SK-N-SH treated with all-trans-retinoic acid at 6 μM for 48 hours (cell line): ENCODE data around the gene TGDS.

Experiments used
- ATAC-seq: fragments of 200-7000 bp; cut with Tn5 transposase; 3 replicates; pipeline ENCODE4 v1.9.1; 2020; ENCODE audit warnings: mild to moderate bottlenecking, moderate library complexity
- ARNTL ChIP-seq: fragments of 450-650 bp; formaldehyde crosslinking; IDR thresholded peaks from 2 replicates; pipeline ENCODE4 v1.5.0; 2020; ENCODE audit warnings: low read depth, mild to moderate bottlenecking, moderate library complexity, borderline replicate concordance
- BACH2 ChIP-seq: fragments of 250-450 bp; sonication (Bioruptor Pico); IDR thresholded peaks from 2 replicates; pipeline ENCODE4 v1.9.0; 2021; ENCODE audit warnings: mild to moderate bottlenecking, borderline replicate concordance
- CREB5 ChIP-seq: fragments of 250-450 bp; sonication (Bioruptor Pico); IDR thresholded peaks from 2 replicates; pipeline ENCODE4 v1.5.1; 2020; ENCODE audit warnings: low read depth, mild to moderate bottlenecking, moderate library complexity
- CSDC2 ChIP-seq: fragments of 250-450 bp; sonication (Bioruptor Pico); IDR thresholded peaks from 2 replicates; pipeline ENCODE4 v1.5.0; 2020; ENCODE audit warnings: mild to moderate bottlenecking, moderate library complexity
- CSRNP3 ChIP-seq: fragments of 250-450 bp; sonication (Bioruptor Pico); IDR thresholded peaks from 2 replicates; pipeline ENCODE4 v1.5.1; 2021; ENCODE audit warnings: mild to moderate bottlenecking, moderate library complexity
- ESRRG ChIP-seq: fragments of 250-450 bp; sonication (Bioruptor Pico); IDR thresholded peaks from 2 replicates; pipeline ENCODE4 v1.6.1; 2021; ENCODE audit warnings: mild to moderate bottlenecking
- GLIS3 ChIP-seq: fragments of 250-450 bp; sonication (Bioruptor Pico); IDR thresholded peaks from 2 replicates; pipeline ENCODE4 v1.5.0; 2020; ENCODE audit warnings: mild to moderate bottlenecking, moderate library complexity
- ISL1 ChIP-seq: fragments of 250-450 bp; sonication (Bioruptor Pico); IDR thresholded peaks from 2 replicates; pipeline ENCODE4 v2.1.2; 2022; ENCODE audit warnings: mild to moderate bottlenecking, moderate library complexity
- OSR1 ChIP-seq: fragments of 250-450 bp; sonication (Bioruptor Pico); IDR thresholded peaks from 2 replicates; pipeline ENCODE4 v1.8.0; 2022; ENCODE audit warnings: moderate library complexity, mild to moderate bottlenecking, inconsistent platforms
- PATZ1 ChIP-seq: fragments of 250-450 bp; sonication (Bioruptor Pico); IDR thresholded peaks from 2 replicates; pipeline ENCODE4 v1.8.0; 2020; ENCODE audit warnings: mild to moderate bottlenecking, moderate library complexity, borderline replicate concordance
- POU6F1 ChIP-seq: fragments of 250-450 bp; sonication (Bioruptor Pico); IDR thresholded peaks from 2 replicates; pipeline ENCODE4 v1.8.0; 2021; ENCODE audit warnings: low read depth, mild to moderate bottlenecking, moderate library complexity, borderline replicate concordance
- PPARA ChIP-seq: fragments of 250-450 bp; sonication (Bioruptor Pico); IDR thresholded peaks from 2 replicates; pipeline ENCODE4 v1.5.0; 2020; ENCODE audit warnings: mild to moderate bottlenecking, borderline replicate concordance
- RARB ChIP-seq: fragments of 250-450 bp; sonication (Bioruptor Pico); IDR thresholded peaks from 2 replicates; pipeline ENCODE4 v1.8.0; 2021; ENCODE audit warnings: mild to moderate bottlenecking, moderate library complexity
- SNAI2 ChIP-seq: fragments of 250-450 bp; sonication (Bioruptor Pico); IDR thresholded peaks from 2 replicates; pipeline ENCODE4 v1.5.0; 2020; ENCODE audit warnings: mild to moderate bottlenecking, moderate library complexity
- TCF4 ChIP-seq: fragments of 250-450 bp; sonication (Bioruptor Pico); IDR thresholded peaks from 2 replicates; pipeline ENCODE4 v1.8.0; 2021; ENCODE audit warnings: mild to moderate bottlenecking, moderate library complexity, borderline replicate concordance
- ZC3H10 ChIP-seq: fragments of 250-450 bp; sonication (Bioruptor Pico); IDR thresholded peaks from 2 replicates; pipeline ENCODE4 v1.5.1; 2021; ENCODE audit warnings: mild to moderate bottlenecking, moderate library complexity
- ZFP3 ChIP-seq: fragments of 250-450 bp; sonication (Bioruptor Pico); IDR thresholded peaks from 2 replicates; pipeline ENCODE4 v1.5.0; 2020; ENCODE audit warnings: mild to moderate bottlenecking, moderate library complexity
- ZFP30 ChIP-seq: fragments of 450-650 bp; formaldehyde crosslinking; IDR thresholded peaks from 2 replicates; pipeline ENCODE4 v1.5.0; 2022; ENCODE audit warnings: mild to moderate bottlenecking, moderate library complexity
- ZNF565 ChIP-seq: fragments of 450-650 bp; formaldehyde crosslinking; conservative IDR thresholded peaks from 2 replicates; pipeline ENCODE4 v1.5.0; 2020; ENCODE audit warnings: low read depth, mild to moderate bottlenecking, moderate library complexity
- ZNF70 ChIP-seq: fragments of 450-650 bp; formaldehyde crosslinking; IDR thresholded peaks from 2 replicates; pipeline ENCODE4 v1.5.0; 2020; ENCODE audit warnings: mild to moderate bottlenecking, moderate library complexity

Gene TGDS

GRCh38 chr13:94596575-94596971 lies 621 bp upstream of the TGDS start:
- no peak for ATAC-seq
- TF ChIP-seq BACH2 (CRISPR knock-in tag) (no peak), PPARA (CRISPR knock-in tag) (no peak), CSRNP3 (CRISPR knock-in tag) (no peak), RARB (CRISPR knock-in tag) (no peak)
- TF ChIP-seq, all 23 proteins: peak for 0

- no peak for TF ChIP-seq GLIS3 (CRISPR knock-in tag)
- TF ChIP-seq ZNF565 = no peak
- TF ChIP-seq ARNTL (CRISPR knock-in tag) = no peak
- no peak for TF ChIP-seq CSRNP3 (CRISPR knock-in tag)
- TF ChIP-seq BACH2 (CRISPR knock-in tag) = no peak
- no peak for TF ChIP-seq POU6F1 (CRISPR knock-in tag)
- TF ChIP-seq RARB (CRISPR knock-in tag) = no peak
- no peak for TF ChIP-seq ISL1 (CRISPR knock-in tag)
- TF ChIP-seq CREB5 (CRISPR knock-in tag) = no peak
- no peak for TF ChIP-seq ZC3H10 (CRISPR knock-in tag)
- no peak for TF ChIP-seq PATZ1
- TF ChIP-seq ZFP3 (CRISPR knock-in tag) = no peak
- TF ChIP-seq CSDC2 (CRISPR knock-in tag) = no peak
- TF ChIP-seq ESRRG (CRISPR knock-in tag) = no peak
- TF ChIP-seq ZNF70 (CRISPR knock-in tag) = no peak
- TF ChIP-seq TCF4 (CRISPR knock-in tag) = no peak
- TF ChIP-seq OSR1 = no peak
- peak; percentile 75 for ATAC-seq
These were observed 677 bp downstream of the TGDS start for GRCh38 chr13:94595001-94595949.

- TF ChIP-seq GLIS3 (CRISPR knock-in tag) = no peak
- no peak for TF ChIP-seq SNAI2 (CRISPR knock-in tag)
- TF ChIP-seq CREB5 (CRISPR knock-in tag) = no peak
- no peak for TF ChIP-seq ZNF565
- TF ChIP-seq ZFP30 (CRISPR knock-in tag) = no peak
- no peak for TF ChIP-seq POU6F1 (CRISPR knock-in tag)
- TF ChIP-seq ESRRG (CRISPR knock-in tag) = no peak
- no peak for TF ChIP-seq ZNF70 (CRISPR knock-in tag)
- TF ChIP-seq BACH2 (CRISPR knock-in tag) = no peak
- no peak for TF ChIP-seq ISL1 (CRISPR knock-in tag)
- TF ChIP-seq ARNTL (CRISPR knock-in tag) = no peak
- no peak for ATAC-seq
These were observed 5.2 kb downstream of the TGDS start for GRCh38 chr13:94590744-94591143.
